HG02943 (cell line): Measurements from ENCODE around the gene PTCSC3.
"Not testable (repeated sequence)": the region's sequence is repeated elsewhere in the genome, so short reads cannot be mapped to it uniquely, and the experiment has no call there.

Experiments used
- ATAC-seq: cut with Tn5 transposase; IDR thresholded peaks from one replicate; pipeline ENCODE4 v1.9.1; 2021; ENCODE audit warnings: mild to moderate bottlenecking, low read depth, moderate library complexity; ENCODE audit not compliant: unreplicated experiment

PTCSC3 gene

GRCh38 chr14:36174767-36175424, 1.6 kb downstream of the PTCSC3 start:
- no peak for ATAC-seq

- no peak for ATAC-seq
Measured at GRCh38 chr14:36173161-36173560, 3.4 kb downstream of the PTCSC3 start.

GRCh38 chr14:36171607-36172006, 4.9 kb downstream of the PTCSC3 start:
- no peak for ATAC-seq

GRCh38 chr14:36167431-36167830, 9.1 kb downstream of the PTCSC3 start:
- no peak for ATAC-seq

GRCh38 chr14:36163451-36163850, 13.1 kb downstream of the PTCSC3 start:
- ATAC-seq = no peak

- no peak for ATAC-seq
Measured at GRCh38 chr14:36162267-36162666, 14.3 kb downstream of the PTCSC3 start.

- ATAC-seq = no peak
Measured at GRCh38 chr14:36161776-36162175, 14.7 kb downstream of the PTCSC3 start.

GRCh38 chr14:36151335-36151734, 25.2 kb downstream of the PTCSC3 start:
- ATAC-seq = no peak

- ATAC-seq = no peak
Measured at GRCh38 chr14:36134038-36134437, 42.5 kb downstream of the PTCSC3 start.

GRCh38 chr14:36132826-36133225, 43.7 kb downstream of the PTCSC3 start:
- ATAC-seq = no peak

GRCh38 chr14:36130186-36130585, 46.3 kb downstream of the PTCSC3 start:
- no peak for ATAC-seq

GRCh38 chr14:36129181-36129580, 47.3 kb downstream of the PTCSC3 start:
- ATAC-seq = no peak

GRCh38 chr14:36113341-36113740, 63.2 kb downstream of the PTCSC3 start:
- ATAC-seq = no peak

GRCh38 chr14:36111822-36112583, 64.5 kb downstream of the PTCSC3 start:
- no peak for ATAC-seq

- ATAC-seq = no peak
Measured at GRCh38 chr14:36105401-36105800, 71.1 kb downstream of the PTCSC3 start.

GRCh38 chr14:36104258-36104657, 72.3 kb downstream of the PTCSC3 start:
- ATAC-seq = not testable (repeated sequence)

- no peak for ATAC-seq
Measured at GRCh38 chr14:36099619-36100018, 76.9 kb downstream of the PTCSC3 start.

GRCh38 chr14:36097356-36097755, 79.2 kb downstream of the PTCSC3 start:
- no peak for ATAC-seq

GRCh38 chr14:36096090-36096489, 80.4 kb downstream of the PTCSC3 start:
- ATAC-seq = no peak

GRCh38 chr14:36094963-36095362, 81.6 kb downstream of the PTCSC3 start:
- no peak for ATAC-seq

- ATAC-seq = peak; percentile 87
Measured at GRCh38 chr14:36091096-36091495, 85.4 kb downstream of the PTCSC3 start.

- no peak for ATAC-seq
Measured at GRCh38 chr14:36087411-36087810, 89.1 kb downstream of the PTCSC3 start.
